OCI-LY7 (cell line): ENCODE results near the gene TRDN. TPM values are rescaled to one million over a fixed set of nuclear protein-coding genes. Genes with fewer than 3 reads are reported as not detected.

Experiments used
- BruUV-seq: library from RNA; stranded (reverse); fragments of 400-500 nt; replicated peaks from 2 replicates; lab custom pipeline; 2021; lab: Mats Ljungman, UMichigan
- CTCF ChIA-PET: fragments of 300-600 bp; sonication (Branson Sonifier 250); formaldehyde crosslinking; loops from one replicate; lab custom pipeline; 2022; ENCODE audit warnings: antibody characterized with exemption; ENCODE audit not compliant: unreplicated experiment; lab: Charles Lee
- POLR2A ChIA-PET: fragments of 300-600 bp; sonication (Branson Sonifier 250); formaldehyde crosslinking; loops from one replicate; lab custom pipeline; 2022; ENCODE audit warnings: antibody characterized with exemption; lab: Charles Lee
- DNase-seq: peaks from one replicate; pipeline ENCODE4 v3.0.0-alpha.2; 2015; ENCODE audit warnings: low spot score
- H2AFZ ChIP-seq: fragments of 200-600 bp; sonication (generic), shearing (Covaris generic); 2 replicates; pipeline ENCODE4 v1.6.1; 2014; ENCODE audit warnings: mild to moderate bottlenecking, antibody characterized with exemption, low read length, moderate library complexity
- H3K27ac ChIP-seq: fragments of 200-600 bp; sonication (generic); 2 replicates; pipeline ENCODE4 v1.5.1; 2014; ENCODE audit warnings: mixed run types, low read depth, mild to moderate bottlenecking, moderate library complexity, low read length, inconsistent platforms; ENCODE audit not compliant: poor library complexity, severe bottlenecking
- H3K36me3 ChIP-seq: fragments of 200-600 bp; sonication (generic); 2 replicates; pipeline ENCODE4 v1.6.1; 2014; ENCODE audit warnings: mild to moderate bottlenecking, antibody characterized with exemption, low read length, moderate library complexity, mixed read lengths; ENCODE audit not compliant: insufficient read depth
- H3K4me1 ChIP-seq: fragments of 200-600 bp; sonication (generic); 2 replicates; pipeline ENCODE4 v1.5.1; 2014; ENCODE audit warnings: mild to moderate bottlenecking, low read length; ENCODE audit not compliant: insufficient read depth, poor library complexity, severe bottlenecking
- H3K4me2 ChIP-seq: fragments of 200-600 bp; sonication (generic); 2 replicates; pipeline ENCODE4 v1.6.1; 2014; ENCODE audit warnings: mild to moderate bottlenecking, low read length
- H3K4me3 ChIP-seq: fragments of 200-600 bp; sonication (generic); 2 replicates; pipeline ENCODE4 v1.5.1; 2014; ENCODE audit warnings: mild to moderate bottlenecking, low read depth, low read length; ENCODE audit not compliant: poor library complexity, severe bottlenecking
- H3K79me2 ChIP-seq: fragments of 200-600 bp; sonication (generic); 2 replicates; pipeline ENCODE4 v1.6.1; 2016; ENCODE audit warnings: low read depth, mild to moderate bottlenecking, low read length, moderate library complexity, mixed read lengths; ENCODE audit not compliant: insufficient read depth
- H3K9me2 ChIP-seq: fragments of 200-600 bp; sonication (generic); 2 replicates; pipeline ENCODE4 v1.6.1; 2016; ENCODE audit warnings: mild to moderate bottlenecking, low read length, mixed read lengths; ENCODE audit not compliant: insufficient read depth
- H3K9me3 ChIP-seq: fragments of 200-600 bp; sonication (generic); 2 replicates; pipeline ENCODE4 v1.6.1; 2014; ENCODE audit warnings: mild to moderate bottlenecking, mixed run types, low read length, mixed read lengths
- H4K20me1 ChIP-seq: fragments of 200-600 bp; sonication (generic); 2 replicates; pipeline ENCODE4 v1.6.1; 2014; ENCODE audit warnings: mild to moderate bottlenecking, antibody characterized with exemption, low read length, moderate library complexity, mixed read lengths; ENCODE audit not compliant: insufficient read depth
- CTCF ChIP-seq: fragments of 200-600 bp; sonication (generic); conservative IDR thresholded peaks from 2 replicates; pipeline ENCODE4 v1.5.1; 2014; ENCODE audit warnings: mild to moderate bottlenecking, antibody characterized with exemption, low read length, moderate library complexity, mixed read lengths
- EZH2phosphoT487 ChIP-seq: fragments of 200-600 bp; sonication (generic); IDR thresholded peaks from 2 replicates; pipeline ENCODE4 v1.6.1; 2018; ENCODE audit warnings: low read depth, borderline replicate concordance, mild to moderate bottlenecking, mixed run types, antibody characterized with exemption, low read length, moderate library complexity, mixed read lengths
- intact Hi-C: fragments of 100-400 bp; cut with micrococcal nuclease; formaldehyde crosslinking; loops from one replicate; pipeline ENCODE4 v1.10.0; 2022; ENCODE audit not compliant: unreplicated experiment
- total RNA-seq, 2 experiments: library from RNA; depleted of rRNA in 1 of 2; stranded (reverse); fragments of >200 nt in 1 of 2; shearing (Covaris generic) in 1 of 2; gene quantifications; 2 replicates each; pipeline ENCODE4 v1.2.3, GENCODE V29; 2014 to 2022

TRDN gene
- total RNA-seq, 2 experiments from 2014 or later = not detected

- no peaks in the 10 kb centered on the region for H3K9me2 ChIP-seq
- intact Hi-C loops = no loop called here
- no peak overlapping the region for H2AFZ ChIP-seq
Observed at GRCh38 chr6:123352705-123353104, 284.0 kb downstream of the TRDN start.

GRCh38 chr6:123352279-123352678 lies 284.5 kb downstream of the TRDN start:
- intact Hi-C loops = no loop called here
- Histone ChIP-seq H3K4me1 (no peaks in the 10 kb centered on the region), H3K36me3 (no peaks in the 10 kb centered on the region), H2AFZ (no peak overlapping the region), H3K4me3 (no peak overlapping the region), H3K79me2 (no peaks in the 10 kb centered on the region), H4K20me1 (no peaks in the 10 kb centered on the region), H3K9me2 (no peaks in the 10 kb centered on the region), H3K27ac (no peak overlapping the region), H3K9me3 (no peaks in the 10 kb centered on the region), H3K4me2 (no peak overlapping the region)
- ChIA-PET POLR2A (no interaction called here), CTCF (no interaction called here)
- no TSS peak for BruUV-seq
- TF ChIP-seq CTCF (no peak), EZH2phosphoT487 (no peak)
- DNase-seq = no peak

More at GRCh38 chr6:123352705-123353104, 284.0 kb downstream of the TRDN start:
- no TSS peak for BruUV-seq
- no peak overlapping the region for H3K4me3 ChIP-seq
- TF ChIP-seq EZH2phosphoT487 = no peak
- TF ChIP-seq CTCF = no peak
- H3K4me2 ChIP-seq = no peak overlapping the region
- no peak for DNase-seq
- H3K9me3 ChIP-seq = no peaks in the 10 kb centered on the region
- H3K4me1 ChIP-seq = no peaks in the 10 kb centered on the region
- no peak overlapping the region for H3K27ac ChIP-seq
- ChIA-PET CTCF (no interaction called here), POLR2A (no interaction called here)
- H3K36me3 ChIP-seq = no peaks in the 10 kb centered on the region
- H4K20me1 ChIP-seq = no peaks in the 10 kb centered on the region
- no peaks in the 10 kb centered on the region for H3K79me2 ChIP-seq

- Histone ChIP-seq H3K36me3 (no peaks in the 10 kb centered on the region), H4K20me1 (no peaks in the 10 kb centered on the region), H3K4me2 (no peak overlapping the region), H3K9me2 (no peaks in the 10 kb centered on the region), H2AFZ (no peak overlapping the region), H3K9me3 (no peaks in the 10 kb centered on the region), H3K27ac (no peak overlapping the region), H3K4me1 (no peaks in the 10 kb centered on the region), H3K79me2 (no peaks in the 10 kb centered on the region), H3K4me3 (no peak overlapping the region)
- DNase-seq = no peak
- no peak for TF ChIP-seq CTCF
- no peak for TF ChIP-seq EZH2phosphoT487
- CTCF ChIA-PET = no interaction called here
- no TSS peak for BruUV-seq
- intact Hi-C loops = no loop called here
- POLR2A ChIA-PET = interaction anchor here (0.8 kb wide), 1 partner anchor 62 kb away, joined by 4 read pairs; no protein-coding TSS in a partner anchor
Observed at GRCh38 chr6:123343836-123344235, 292.9 kb downstream of the TRDN start.
